ENCODE data around the gene STRN.

Gene STRN

DNA sequence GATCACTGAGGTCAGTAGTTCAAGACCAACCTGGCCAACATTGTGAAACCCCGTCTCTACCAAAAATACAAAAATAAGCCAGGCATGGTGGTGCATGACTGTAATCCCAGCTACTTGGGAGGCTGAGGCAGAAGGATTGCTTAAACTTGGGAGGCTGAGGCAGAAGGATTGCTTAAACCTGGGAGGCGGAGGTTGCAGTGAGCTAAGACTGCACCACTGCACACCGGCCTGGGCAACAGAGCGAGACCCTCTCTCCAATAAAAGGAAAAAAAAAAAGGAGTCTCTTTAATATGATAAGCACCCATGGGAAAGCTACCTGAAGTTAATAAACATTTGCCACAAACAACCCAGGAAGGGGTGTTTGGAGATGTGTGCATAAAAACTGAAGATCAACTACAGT is 2.6 kb downstream of the STRN start:
- FAIRE-seq, result no peak
- no peak for DNase-seq (ENCODE audit: insufficient read length, low spot score)
- TF ChIP-seq, protein P1, sequence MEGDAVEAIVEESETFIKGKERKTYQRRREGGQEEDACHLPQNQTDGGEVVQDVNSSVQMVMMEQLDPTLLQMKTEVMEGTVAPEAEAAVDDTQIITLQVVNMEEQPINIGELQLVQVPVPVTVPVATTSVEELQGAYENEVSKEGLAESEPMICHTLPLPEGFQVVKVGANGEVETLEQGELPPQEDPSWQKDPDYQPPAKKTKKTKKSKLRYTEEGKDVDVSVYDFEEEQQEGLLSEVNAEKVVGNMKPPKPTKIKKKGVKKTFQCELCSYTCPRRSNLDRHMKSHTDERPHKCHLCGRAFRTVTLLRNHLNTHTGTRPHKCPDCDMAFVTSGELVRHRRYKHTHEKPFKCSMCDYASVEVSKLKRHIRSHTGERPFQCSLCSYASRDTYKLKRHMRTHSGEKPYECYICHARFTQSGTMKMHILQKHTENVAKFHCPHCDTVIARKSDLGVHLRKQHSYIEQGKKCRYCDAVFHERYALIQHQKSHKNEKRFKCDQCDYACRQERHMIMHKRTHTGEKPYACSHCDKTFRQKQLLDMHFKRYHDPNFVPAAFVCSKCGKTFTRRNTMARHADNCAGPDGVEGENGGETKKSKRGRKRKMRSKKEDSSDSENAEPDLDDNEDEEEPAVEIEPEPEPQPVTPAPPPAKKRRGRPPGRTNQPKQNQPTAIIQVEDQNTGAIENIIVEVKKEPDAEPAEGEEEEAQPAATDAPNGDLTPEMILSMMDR (IDR thresholded peaks at IDR 0.05; ENCODE audit: insufficient read depth, missing control alignments), result no peak

DNA sequence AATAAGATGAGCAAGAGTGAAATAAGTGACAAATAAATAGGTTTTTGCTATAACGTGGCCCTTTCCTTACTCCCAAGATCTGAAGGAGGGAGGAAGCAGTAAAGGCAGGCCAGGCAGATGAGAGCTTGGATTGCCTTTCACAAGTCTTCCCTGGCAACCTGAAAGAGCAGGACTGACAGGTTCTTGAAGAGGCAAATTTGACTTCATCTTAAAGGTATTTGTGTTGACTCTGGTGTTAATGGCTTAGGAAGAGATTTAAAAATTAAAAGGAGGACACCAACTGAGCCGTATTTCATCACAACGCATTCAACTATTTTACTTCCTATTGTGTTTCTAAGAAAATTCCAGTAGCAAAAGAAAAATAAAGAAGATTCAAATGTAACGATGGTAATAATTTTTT is 3.2 kb downstream of the STRN start:
- TF ChIP-seq, protein P1 (IDR thresholded peaks at IDR 0.05; ENCODE audit: insufficient read depth, missing control alignments), result no peak
- no peak for DNase-seq (ENCODE audit: insufficient read length, low spot score)
- no peak for FAIRE-seq

DNA sequence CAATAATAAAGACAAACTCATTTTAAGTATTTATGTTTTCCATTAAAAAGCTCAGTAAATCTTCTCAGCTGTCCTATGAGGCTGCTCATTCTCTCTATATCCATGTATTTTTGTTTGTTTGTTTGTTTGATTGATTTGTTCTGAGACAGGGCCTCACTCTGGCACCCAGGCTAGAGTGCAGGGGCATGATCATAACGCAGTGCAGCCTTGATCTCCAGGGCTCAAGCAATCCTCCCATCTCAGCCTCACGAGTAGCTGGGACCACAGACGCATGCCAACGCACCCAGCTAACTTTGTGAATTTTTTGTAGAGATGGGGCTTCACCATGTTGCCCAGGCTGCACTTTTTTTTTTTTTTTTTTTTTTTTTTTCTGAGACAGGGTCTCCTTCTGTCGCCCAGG is 5.6 kb downstream of the STRN start:
- TF ChIP-seq, protein P1 (IDR thresholded peaks at IDR 0.05; ENCODE audit: insufficient read depth, missing control alignments), result no peak
- no peak for FAIRE-seq
- DNase-seq (ENCODE audit: insufficient read length, low spot score), result no peak

DNA sequence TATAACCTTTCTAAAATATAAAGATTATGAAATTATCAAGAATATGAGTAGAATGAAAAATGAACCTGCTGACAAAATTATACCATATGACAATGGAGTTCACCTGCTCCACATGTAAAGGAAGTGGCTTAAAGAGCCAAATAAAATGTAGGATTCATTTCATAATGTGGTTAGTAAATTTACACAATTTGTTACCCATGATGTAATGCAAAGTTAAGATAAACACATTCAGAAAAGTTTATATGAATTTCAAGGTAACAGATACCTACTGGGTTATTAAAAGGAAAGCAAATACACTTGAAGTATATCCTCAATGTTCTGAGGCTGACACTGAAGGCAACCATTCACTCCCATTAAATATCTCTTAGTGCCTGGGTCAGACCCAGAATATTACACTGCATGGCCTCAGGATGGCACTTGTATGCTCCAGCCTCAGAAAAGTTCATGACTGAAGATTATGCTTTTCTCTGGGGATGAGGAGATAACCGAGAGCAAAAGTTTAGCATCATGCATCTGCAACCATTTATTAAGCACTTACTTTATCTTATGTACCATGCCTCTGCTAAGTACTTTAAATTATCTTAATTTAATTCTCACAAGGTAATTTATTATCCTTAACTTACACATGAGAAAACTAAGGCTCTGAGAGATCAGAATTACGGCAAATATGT is 6.2 kb downstream of the STRN start:
- TF ChIP-seq, protein P1 (IDR thresholded peaks at IDR 0.05; ENCODE audit: insufficient read depth, missing control alignments), result no peak

DNA sequence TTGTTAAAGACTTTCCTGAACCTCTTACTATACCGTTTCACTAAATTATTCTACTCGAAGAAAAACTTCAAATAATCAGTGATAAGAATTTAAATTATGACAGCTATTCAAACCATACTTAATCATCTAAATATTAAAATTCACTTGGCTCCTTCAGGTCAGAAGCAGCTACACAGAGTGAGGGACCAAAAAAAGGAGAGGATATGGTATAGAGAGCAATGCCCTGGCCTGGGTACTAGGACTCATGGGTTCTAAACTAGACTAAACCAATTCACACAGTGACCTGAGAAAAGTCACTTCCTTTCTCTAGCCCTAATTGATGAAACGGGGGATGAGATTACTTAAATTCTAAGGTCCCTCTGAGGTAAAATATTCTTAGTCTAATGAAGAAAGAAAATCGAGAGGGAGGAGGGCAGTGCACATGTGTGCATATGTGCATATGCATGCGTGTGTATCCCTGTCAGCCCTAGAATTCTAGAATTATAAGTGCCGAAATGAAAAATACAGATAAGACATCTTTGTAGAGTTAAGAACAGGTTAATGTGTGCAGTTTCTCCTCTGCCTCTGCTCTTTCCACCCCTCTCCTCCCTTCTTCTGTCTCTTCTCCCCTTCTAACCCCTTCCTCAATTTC is 11.2 kb downstream of the STRN start:
- DNase-seq (ENCODE audit: insufficient read length, low spot score), result no peak
- FAIRE-seq, result no peak
- TF ChIP-seq, protein P1 (IDR thresholded peaks at IDR 0.05; ENCODE audit: insufficient read depth, missing control alignments), result no peak

More for the DNA sequence above, 6.2 kb downstream of the STRN start:
- no peak for DNase-seq (ENCODE audit: insufficient read length, low spot score)
- FAIRE-seq, result no peak

DNA sequence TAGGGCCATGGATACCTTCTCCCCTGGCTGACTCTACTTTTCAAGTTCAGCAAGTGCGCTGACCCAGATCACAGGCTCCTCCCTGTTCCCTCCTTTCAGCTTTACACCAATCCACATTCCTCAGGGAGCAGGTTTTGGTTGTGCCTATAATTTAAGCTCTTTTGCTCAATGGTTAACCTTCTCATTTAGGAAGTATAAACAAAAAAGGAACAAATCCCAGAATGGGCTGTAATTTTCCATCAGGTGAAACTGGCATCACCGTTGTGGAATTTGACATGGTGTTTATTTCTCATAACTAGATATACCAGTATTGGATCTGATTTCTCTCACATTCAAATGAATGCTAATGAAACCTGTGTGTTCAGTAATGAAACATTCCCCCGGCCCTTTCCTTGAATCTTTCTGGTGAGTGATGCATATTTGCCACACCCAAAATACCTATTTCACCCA is 13.6 kb downstream of the STRN start:
- DNase-seq (ENCODE audit: insufficient read length, low spot score) (no peak), FAIRE-seq (no peak)
- TF ChIP-seq, protein P1 (IDR thresholded peaks at IDR 0.05; ENCODE audit: insufficient read depth, missing control alignments), result no peak

DNA sequence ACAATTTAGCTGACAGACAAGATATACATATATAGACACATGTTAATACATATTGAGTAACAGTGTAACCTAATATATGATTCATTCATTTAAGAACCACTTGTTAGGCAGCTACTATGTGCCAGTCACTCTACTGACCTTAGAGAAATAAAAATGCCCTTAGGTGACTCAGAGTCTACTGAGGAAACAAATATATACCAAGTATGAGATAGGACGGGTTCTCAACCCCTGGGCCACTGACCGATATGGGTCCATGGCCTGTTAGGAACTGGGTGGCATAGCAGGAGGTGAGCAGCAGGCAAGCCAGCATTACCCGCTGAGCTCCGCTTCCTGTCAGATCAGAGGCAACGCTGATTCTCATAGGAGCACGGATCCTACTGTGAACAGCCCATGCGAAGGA is 14.8 kb downstream of the STRN start:
- TF ChIP-seq, protein P1 (IDR thresholded peaks at IDR 0.05; ENCODE audit: insufficient read depth, missing control alignments), result no peak
- DNase-seq (ENCODE audit: insufficient read length, low spot score) (no peak), FAIRE-seq (no peak)
